ENCODE data around the gene ACER2.

DNA sequence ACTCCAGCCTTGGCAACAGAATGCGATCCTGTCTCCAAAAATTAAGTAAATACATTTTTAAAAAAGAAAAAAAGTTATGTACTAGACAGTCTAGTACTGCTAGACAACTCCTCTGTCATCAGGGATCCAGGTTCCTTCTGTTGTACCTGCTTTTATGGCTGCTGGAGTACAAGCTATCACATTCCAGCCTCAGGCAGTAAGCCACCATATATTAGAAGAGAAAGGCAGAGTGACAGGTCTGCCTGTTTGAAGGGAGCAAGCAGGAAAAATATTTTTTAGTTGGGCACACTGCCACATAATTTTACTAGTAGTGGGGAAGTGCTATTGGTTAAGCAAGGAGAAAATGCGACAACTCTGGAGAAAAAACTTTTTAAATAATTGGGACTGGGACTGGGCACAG lies 39.7 kb upstream of the ACER2 start:
- TF ChIP-seq, protein P1, sequence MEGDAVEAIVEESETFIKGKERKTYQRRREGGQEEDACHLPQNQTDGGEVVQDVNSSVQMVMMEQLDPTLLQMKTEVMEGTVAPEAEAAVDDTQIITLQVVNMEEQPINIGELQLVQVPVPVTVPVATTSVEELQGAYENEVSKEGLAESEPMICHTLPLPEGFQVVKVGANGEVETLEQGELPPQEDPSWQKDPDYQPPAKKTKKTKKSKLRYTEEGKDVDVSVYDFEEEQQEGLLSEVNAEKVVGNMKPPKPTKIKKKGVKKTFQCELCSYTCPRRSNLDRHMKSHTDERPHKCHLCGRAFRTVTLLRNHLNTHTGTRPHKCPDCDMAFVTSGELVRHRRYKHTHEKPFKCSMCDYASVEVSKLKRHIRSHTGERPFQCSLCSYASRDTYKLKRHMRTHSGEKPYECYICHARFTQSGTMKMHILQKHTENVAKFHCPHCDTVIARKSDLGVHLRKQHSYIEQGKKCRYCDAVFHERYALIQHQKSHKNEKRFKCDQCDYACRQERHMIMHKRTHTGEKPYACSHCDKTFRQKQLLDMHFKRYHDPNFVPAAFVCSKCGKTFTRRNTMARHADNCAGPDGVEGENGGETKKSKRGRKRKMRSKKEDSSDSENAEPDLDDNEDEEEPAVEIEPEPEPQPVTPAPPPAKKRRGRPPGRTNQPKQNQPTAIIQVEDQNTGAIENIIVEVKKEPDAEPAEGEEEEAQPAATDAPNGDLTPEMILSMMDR (IDR thresholded peaks at IDR 0.05), result no peak
- TF ChIP-seq POLR2A (IDR thresholded peaks at IDR 0.05), result no peak
